D721Med (cell line): ENCODE results near the gene TENM4.
"Not testable (repeated sequence)": the region's sequence is repeated elsewhere in the genome, so short reads cannot be mapped to it uniquely, and the experiment has no call there.

Experiments used
- DNase-seq: peaks from one replicate; pipeline ENCODE4 v3.0.0; 2011; ENCODE audit warnings: low spot score; ENCODE audit not compliant: insufficient read length
- FAIRE-seq: peaks from 2 replicates; lab custom pipeline; 2011; peaks lifted over from hg19 to GRCh38; lab: Jason Lieb, UNC
- TF ChIP-seq, protein P1 (sequence below): IDR thresholded peaks from 2 replicates; pipeline ENCODE4 v1.5.1; 2012; ENCODE audit warnings: mild to moderate bottlenecking, control low read depth; ENCODE audit not compliant: insufficient read depth; ENCODE audit errors: missing control alignments

Gene TENM4

DNA sequence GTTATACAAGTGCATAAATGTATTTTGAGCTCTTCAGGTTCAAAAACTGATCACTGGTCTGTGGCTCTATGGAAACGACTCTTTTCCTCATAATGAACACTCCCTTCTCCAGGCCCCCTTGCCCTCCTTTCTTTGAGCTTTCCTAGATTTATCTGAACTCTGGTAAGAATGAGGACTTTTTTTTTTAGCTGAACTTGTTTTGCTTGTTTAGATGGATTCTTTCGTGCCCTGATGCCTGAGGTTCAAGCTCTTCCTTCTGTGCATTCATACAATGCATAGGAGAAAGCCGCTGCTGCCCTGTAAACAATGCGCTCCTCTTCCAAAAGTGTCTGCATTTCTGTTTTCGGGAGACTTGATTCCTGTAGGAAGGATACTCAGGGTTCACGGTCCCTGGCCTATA is 205.1 kb downstream of the TENM4 start:
- no peak for FAIRE-seq
- TF ChIP-seq, protein P1, sequence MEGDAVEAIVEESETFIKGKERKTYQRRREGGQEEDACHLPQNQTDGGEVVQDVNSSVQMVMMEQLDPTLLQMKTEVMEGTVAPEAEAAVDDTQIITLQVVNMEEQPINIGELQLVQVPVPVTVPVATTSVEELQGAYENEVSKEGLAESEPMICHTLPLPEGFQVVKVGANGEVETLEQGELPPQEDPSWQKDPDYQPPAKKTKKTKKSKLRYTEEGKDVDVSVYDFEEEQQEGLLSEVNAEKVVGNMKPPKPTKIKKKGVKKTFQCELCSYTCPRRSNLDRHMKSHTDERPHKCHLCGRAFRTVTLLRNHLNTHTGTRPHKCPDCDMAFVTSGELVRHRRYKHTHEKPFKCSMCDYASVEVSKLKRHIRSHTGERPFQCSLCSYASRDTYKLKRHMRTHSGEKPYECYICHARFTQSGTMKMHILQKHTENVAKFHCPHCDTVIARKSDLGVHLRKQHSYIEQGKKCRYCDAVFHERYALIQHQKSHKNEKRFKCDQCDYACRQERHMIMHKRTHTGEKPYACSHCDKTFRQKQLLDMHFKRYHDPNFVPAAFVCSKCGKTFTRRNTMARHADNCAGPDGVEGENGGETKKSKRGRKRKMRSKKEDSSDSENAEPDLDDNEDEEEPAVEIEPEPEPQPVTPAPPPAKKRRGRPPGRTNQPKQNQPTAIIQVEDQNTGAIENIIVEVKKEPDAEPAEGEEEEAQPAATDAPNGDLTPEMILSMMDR = no peak
- DNase-seq = no peak

DNA sequence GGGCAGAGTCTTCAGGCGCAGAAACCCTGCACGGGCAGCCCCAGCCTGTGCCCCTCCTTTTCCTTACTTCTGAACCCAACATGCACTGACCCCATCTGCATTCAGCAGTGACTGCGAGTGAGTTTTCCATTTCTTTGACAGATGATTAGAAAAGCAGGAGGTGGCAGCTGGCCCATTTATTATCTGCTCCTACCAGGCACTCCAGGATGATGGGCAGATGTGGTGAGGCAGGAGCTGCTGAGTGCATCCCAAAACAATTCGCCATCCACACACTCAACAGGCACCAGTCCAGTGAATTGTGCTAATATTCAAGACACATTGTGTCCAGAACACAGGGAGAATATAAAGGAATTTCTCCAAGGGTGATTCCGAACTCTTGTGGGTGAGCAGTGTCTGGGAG is 208.5 kb downstream of the TENM4 start:
- no peak for DNase-seq
- no peak for FAIRE-seq
- TF ChIP-seq, protein P1 = no peak

DNA sequence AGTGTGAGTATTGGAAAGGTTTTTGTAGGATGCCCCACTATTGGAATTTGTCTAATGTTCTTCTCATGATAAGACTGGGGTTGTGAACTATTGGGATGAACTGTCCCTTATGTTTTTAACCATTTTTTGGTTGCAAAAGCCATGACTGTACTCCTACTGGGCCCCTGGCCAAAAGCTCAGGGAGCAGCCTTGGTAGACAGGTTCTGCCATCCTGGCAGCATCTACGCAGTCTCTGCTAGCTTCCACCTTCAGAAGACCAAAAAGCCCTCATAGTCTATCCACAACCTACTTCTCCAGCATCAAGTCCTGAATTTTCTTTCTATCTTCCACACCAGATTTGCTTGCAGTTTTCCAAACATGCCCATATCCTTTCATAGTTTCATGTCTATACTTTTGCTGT is 211.8 kb downstream of the TENM4 start:
- TF ChIP-seq, protein P1 = no peak
- FAIRE-seq = no peak
- DNase-seq = no peak

DNA sequence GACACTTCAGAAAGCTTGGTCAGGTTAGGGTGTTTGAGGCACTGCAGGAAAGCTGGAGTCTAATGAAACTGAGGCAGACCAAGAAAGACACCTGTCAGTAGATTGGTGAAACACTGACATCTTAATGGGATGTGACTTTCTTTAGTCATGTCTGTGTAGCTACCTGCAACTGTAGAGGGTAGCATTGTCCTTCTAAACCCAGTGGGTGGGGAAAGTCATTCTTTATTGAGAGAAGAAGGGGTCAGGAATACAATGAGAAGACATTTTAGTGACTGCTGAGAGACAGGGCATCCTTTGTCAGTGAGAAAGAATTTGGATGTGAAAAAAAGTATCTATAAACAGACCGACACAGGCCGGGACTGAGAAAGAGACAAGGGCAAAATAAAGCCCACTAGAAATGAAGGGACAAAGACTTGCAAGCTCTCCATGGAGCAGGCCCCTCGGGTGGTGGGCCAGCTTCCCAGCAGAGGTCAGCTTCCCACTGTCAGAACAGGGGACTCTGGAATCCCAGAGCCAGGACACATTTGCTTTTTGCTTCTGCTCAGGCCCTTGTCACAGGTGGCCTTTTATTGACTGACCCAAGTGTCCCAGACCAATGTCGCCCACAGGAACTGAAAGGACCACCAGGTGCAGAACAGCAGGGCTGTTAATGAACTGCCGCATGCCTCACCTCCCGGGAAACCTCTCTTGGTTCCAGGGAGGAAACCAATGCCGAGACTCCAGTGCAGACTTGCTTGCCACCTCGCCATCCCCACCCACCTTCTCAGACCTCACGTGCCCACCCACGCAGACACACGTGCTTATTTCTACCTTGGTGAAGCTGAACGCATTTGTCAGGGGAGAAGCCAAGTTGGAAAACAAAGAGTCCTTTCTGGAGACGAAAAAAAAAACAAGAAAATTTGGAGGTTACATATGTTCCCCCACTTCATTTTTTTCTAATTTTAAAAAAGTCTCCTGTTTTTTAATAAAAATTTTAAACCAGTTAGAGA is 212.8 kb downstream of the TENM4 start:
- TF ChIP-seq, protein P1 = peak; percentile 17
- FAIRE-seq (no peak), DNase-seq (no peak)

DNA sequence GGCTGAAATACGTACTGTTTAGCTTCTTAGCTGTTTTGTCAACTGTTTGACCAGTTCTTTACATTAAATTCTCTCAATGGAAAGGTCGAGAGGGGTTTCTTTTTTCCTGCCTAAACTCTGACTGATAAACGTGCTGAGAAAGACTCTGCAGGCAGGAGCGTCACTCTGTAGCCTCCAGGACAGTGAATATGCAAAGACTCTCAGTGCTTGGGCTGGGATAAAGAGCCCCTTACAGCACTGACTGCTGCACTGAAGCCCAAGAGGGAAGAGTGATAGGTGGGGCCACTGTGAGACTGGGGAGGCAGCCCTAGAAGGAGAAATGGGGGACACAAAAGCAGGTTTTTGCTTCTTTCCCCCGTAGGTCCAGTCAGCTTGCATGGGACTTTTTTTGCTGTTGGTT is 213.5 kb downstream of the TENM4 start:
- FAIRE-seq (no peak), DNase-seq (no peak)
- TF ChIP-seq, protein P1 = no peak

DNA sequence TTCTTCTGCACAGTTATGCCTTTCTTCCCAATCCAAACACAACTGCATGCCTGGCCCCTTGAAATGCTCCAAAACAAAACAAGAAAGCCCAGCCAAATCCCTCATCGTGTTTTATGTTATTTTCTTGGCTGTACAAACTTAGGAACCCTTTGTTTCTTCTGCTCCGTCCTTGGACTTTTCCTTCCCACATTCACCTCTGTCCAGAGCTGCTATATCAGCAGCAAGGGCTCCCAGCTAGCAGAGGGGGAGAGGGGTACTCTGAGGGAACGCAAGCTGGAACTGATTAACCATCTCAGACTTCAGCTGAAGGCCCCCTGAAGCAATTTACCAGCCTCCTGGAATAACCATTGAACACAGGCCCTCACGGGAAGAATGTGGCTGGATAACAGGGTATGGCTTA is 214.7 kb downstream of the TENM4 start:
- FAIRE-seq (no peak), DNase-seq (no peak)
- TF ChIP-seq, protein P1 = no peak

DNA sequence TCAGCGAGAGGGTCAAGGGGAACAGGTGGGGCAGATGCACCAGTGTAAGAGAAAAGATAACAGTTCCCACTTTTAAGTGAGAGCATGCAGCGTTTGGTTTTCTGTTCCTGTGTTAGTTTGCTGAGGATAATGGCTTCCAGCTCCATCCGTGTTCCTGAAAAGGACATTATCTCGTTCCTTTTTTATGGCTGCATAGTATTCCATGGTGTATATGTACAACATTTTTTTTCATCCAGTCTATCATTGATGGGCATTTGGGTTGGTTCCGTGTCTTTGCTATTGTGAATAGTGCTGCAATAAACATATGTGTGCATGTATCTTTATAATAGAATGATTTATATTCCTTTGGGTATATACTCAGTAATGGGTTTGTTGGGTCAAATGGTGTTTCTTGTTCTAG is 218.7 kb downstream of the TENM4 start:
- DNase-seq, FAIRE-seq: not testable (repeated sequence)
